HG03378 (cell line): ENCODE measurements around the gene ALDH1A3.

Experiments
- ATAC-seq: cut with Tn5 transposase; IDR thresholded peaks from one replicate; pipeline ENCODE4 v1.9.1; 2021; ENCODE audit warnings: mild to moderate bottlenecking, moderate library complexity; ENCODE audit not compliant: unreplicated experiment

ALDH1A3 gene

DNA sequence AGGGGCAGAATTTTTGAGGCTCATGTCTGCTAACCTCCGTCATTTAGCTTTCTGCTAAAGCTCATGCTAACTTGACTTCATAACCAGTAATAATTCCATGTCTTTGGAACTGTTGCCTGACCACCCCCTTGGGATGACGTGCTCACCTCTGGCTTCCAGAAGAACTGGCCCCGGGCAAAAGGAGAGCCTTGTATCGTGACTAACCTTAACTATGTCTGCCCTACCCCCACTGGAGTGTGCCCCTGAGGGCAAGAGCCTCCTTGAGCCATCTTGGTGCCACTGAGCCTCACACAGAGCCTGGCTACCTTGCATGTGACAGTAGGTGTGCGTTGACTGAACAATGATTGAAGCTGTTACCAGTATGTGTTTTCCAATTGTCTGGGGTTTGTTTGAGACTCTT lies 44.3 kb downstream of the ALDH1A3 start:
- ATAC-seq: no peak

DNA sequence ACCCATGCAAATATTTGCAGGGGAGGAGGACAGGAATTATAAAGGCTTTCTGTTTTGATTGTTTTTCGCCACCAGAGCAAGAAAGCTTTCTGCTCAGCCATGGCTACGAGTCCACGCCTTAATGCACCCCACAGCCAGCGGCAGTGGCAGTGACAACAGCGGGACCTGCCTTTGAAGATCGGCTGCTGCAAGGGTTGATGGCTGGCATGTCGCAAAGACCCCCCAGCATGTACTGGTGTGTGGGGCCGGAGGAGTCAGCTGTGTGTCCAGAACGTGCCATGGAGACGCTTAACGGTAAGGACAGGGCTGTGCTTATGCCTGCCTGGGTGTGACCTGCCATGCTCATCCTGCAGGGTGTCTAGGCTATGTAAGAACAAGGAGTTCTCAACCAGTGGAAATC lies 44.8 kb downstream of the ALDH1A3 start:
- ATAC-seq: no peak

- ATAC-seq: no peak
These were observed 45.8 kb downstream of the ALDH1A3 start for GRCh38 chr15:100925480-100925879.

- ATAC-seq: no peak
These were observed 46.6 kb downstream of the ALDH1A3 start for GRCh38 chr15:100926258-100926657.

- ATAC-seq: no peak
These were observed 47.5 kb downstream of the ALDH1A3 start for GRCh38 chr15:100926971-100927756.

DNA sequence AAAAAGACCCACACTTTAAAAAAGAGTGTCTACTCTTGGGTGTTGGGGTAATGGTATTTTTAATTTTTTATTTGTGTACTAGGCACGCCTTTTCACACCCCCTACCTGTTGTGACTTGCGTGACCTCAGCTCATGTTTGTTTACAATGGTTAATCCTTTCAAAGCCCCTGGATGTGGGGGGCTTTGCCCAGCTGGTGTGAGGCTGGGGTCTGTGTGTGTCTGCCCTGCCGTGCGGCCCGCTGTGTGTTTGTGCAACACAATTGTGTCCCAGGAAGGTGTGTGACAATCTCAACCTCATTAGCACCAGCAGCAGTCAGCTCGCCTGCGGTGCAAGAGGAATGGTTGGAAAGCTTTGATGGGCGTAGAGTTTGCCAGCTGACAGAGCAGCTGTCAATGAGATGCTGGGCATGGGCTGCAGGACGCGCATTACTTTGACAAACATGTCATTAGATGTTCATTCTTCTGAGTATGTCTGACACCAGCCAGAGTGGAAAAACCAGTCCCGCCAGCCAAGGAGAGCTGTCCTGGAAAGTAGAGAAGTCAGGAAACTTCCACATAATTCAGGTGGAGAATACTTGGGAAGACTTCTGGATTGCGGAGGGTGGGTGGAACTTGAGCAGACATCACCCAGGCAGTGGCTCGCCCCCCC lies 49.1 kb downstream of the ALDH1A3 start:
- no peak for ATAC-seq

- ATAC-seq: no peak
These were observed 50.0 kb downstream of the ALDH1A3 start for GRCh38 chr15:100929641-100930042.

- no peak for ATAC-seq
These were observed 50.7 kb downstream of the ALDH1A3 start for GRCh38 chr15:100930306-100930848.

DNA sequence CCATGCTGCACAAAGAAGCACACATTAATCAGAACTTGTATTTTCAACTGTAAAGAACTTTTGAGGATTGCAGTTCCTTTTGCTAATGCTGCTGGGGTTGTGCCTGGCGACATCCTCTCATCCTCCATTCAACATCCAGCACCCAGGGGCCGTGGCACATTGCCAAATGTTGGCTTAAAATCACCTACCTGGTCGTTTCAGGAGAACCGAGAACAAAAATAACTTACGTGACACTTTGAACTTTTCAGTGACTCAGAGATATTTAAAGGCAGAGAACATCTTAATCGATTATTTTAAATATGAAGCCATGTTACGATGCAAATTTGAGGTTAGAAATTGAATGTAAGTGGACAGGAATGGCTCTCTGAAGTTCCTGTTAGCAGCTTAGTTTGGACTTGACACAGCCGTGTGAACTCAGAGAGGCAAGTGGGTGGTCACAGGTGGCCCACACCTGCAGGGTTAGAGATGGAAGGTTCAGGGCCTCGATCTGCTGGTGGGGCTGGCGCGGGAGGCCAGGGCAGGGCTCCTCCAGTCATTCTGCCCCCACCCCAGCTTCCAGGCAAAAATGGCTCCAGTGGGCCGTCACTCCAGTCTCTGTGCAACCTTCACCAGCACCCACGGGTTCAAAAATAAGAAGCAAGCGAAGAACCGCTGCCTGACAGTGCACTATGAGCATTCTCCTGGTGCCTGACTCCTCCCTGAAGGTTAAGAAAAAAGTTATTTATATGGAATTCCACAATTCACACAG lies 51.7 kb downstream of the ALDH1A3 start:
- peak; percentile 46 for ATAC-seq

GRCh38 chr15:100932676-100933348 lies 53.2 kb downstream of the ALDH1A3 start:
- ATAC-seq: no peak

DNA sequence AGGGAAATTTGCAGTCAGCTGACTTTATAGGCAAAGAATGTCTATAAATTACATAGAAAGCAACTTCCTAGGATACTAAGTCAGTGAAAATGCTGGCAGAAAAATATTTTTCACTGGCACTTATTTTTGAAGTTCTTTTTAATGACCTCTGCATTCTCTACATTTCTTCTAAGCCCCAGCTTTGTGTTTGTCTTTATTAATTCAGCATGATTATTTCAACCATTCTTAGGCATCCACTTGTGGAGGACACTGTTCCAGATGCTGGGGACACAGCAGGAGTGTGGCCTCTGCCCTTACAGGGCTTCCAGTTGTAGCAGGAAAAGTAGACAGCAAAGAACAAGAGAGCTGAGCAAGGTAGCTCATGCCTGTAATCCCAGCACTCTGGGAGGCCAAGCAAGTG lies 54.5 kb downstream of the ALDH1A3 start:
- ATAC-seq: no peak

DNA sequence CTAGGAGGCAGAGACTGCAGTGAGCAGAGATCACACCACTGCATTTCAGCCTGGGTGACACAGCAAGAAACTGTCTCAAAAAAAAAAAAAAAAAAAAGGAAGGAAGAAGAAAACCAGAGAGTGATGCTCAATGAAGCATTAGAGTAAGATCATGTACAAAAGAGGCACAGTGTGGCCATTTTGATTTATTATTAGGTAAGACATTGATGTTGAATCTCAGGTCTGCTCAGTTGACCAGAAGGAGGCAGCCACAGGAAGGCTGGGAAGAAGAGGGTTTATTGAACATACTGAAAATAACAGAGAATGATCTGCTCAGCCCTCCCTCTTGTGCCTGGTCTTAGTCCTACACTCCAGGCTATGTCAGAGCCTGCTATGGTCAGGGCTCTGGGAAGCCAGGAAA lies 55.1 kb downstream of the ALDH1A3 start:
- ATAC-seq: peak; percentile 35

DNA sequence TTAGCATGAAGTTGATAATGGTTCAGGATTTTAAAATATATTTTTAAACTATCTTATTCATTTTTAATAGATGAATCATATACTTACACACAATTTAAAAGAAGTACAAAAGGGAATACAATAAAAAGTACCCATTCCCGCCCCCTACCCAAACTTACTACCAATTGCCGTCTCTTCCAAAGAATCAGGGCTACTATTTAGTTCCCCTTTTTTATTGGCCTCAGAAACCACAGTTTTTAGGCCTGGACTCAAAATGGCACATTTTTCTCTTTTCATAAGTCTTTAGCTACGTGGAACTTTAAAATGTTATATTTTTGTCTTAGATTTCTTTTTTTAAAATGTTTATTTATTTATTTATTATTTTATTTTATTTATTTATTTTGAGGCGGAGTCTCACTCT lies 57.5 kb downstream of the ALDH1A3 start:
- no peak for ATAC-seq

DNA sequence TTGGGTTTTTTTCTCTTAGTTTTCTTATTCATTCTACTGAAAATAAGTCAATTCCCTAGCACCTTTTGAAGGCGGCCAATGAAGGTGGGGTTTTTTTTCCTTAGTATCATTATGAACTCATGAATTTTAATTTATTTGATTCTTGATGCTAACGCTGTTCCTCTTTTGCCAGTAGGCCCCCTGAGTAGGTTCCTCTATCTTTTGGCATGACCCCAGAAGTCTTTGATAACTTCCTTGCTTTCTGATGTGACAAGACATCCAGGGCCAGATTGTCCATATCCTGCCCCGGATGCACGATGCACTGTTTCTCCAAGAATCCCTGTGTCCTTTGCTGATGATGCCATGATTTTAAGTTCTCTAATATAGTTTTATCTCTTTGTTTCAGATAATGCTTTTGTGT lies 60.2 kb downstream of the ALDH1A3 start:
- no peak for ATAC-seq

GRCh38 chr15:100940767-100941379 lies 61.2 kb downstream of the ALDH1A3 start:
- ATAC-seq: peak; percentile 75

- peak; percentile 47 for ATAC-seq
These were observed 61.9 kb downstream of the ALDH1A3 start for GRCh38 chr15:100941536-100941935.

DNA sequence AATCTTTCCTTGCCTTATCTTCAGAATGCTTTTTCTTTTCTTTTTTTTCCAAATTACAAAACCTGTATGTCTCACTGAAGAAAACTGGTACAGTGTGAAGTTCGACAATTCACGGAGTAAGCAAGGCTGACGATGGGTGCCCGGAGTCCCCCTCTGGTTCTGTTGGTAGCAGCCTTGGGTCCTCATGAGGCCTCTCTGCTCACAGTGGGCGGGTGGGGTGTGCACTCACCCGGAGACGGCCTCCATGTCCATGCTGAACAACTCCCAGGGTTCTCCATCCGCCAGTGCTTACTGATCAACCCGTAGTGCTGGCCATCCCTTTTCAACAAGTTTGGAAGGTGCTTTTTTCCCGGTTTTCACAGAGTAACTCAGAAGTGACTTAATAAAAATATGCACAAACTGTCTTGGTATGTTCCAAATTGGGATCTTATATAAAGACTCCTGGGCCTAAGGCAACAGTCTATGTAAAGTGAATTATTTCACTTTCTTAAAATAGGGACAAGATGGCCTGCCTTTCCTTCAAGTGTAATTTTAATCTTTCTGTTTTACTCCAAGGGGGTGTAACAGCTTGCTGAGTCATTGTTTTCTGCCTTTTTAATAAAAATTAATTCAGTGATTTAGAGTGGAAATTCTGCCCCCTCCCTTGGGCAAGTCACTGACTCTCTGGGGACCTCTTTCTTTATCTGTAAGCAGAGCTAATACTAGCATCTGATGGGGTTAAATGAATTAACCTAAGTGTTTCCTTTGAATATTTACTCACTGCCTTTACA lies 63.2 kb downstream of the ALDH1A3 start:
- no peak for ATAC-seq

- no peak for ATAC-seq
These were observed 64.7 kb downstream of the ALDH1A3 start for GRCh38 chr15:100944244-100944895.

DNA sequence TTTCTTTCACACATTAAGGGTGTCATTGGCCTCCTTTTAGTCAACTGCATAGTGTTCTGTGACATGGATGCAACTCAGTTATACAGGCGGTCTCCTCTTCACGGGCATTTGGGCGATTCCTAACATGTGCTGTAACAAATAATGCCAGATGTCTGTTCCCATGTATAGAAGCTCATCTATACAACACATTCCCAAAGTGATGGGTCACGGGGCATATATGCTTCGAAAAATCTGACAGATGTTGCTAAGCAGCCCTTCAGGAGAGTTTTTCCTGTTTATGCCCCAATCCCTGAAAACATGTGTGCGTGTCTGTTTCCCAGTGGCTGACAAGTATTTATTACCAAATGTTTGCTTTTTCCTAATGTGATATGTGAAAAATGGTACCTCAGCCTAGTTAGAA lies 65.4 kb downstream of the ALDH1A3 start:
- ATAC-seq: no peak
